OCI-LY1 (cell line): Measurements from ENCODE around the gene RBMS3.

Experiments used
- H2AFZ ChIP-seq: fragments of 200-600 bp; sonication (generic), shearing (Covaris generic); 2 replicates; pipeline ENCODE4 v1.6.0; 2014; ENCODE audit warnings: antibody characterized with exemption, mild to moderate bottlenecking, low read length
- H3F3A ChIP-seq: fragments of 200-600 bp; sonication (generic), shearing (Covaris generic); 2 replicates; pipeline ENCODE4 v1.6.0; 2014; ENCODE audit warnings: mild to moderate bottlenecking, antibody characterized with exemption, low read length, moderate library complexity; ENCODE audit not compliant: insufficient read depth
- H3K27ac ChIP-seq: fragments of 200-600 bp; sonication (generic); 2 replicates; pipeline ENCODE4 v1.5.1; 2014; ENCODE audit warnings: low read length, mixed run types, mild to moderate bottlenecking, low read depth; ENCODE audit not compliant: poor library complexity, severe bottlenecking
- H3K27me3 ChIP-seq: fragments of 200-600 bp; sonication (generic); 2 replicates; pipeline ENCODE4 v1.6.0; 2014; ENCODE audit warnings: antibody characterized with exemption, mild to moderate bottlenecking, low read length, moderate library complexity; ENCODE audit not compliant: insufficient read depth
- H3K36me3 ChIP-seq: fragments of 200-600 bp; sonication (generic); 2 replicates; pipeline ENCODE4 v1.6.1; 2014; ENCODE audit warnings: mild to moderate bottlenecking, antibody characterized with exemption, low read length, moderate library complexity, mixed read lengths; ENCODE audit not compliant: insufficient read depth
- H3K4me1 ChIP-seq: fragments of 200-600 bp; sonication (generic); 2 replicates; pipeline ENCODE4 v1.5.1; 2014; ENCODE audit warnings: mild to moderate bottlenecking, low read length, moderate library complexity; ENCODE audit not compliant: insufficient read depth, severe bottlenecking
- H3K4me2 ChIP-seq: fragments of 200-600 bp; sonication (generic), shearing (Covaris generic); 2 replicates; pipeline ENCODE4 v1.6.1; 2014; ENCODE audit warnings: low read length
- H3K4me3 ChIP-seq: fragments of 200-600 bp; sonication (generic); 2 replicates; pipeline ENCODE4 v1.5.1; 2014; ENCODE audit warnings: low read length, low read depth, mild to moderate bottlenecking, mixed read lengths; ENCODE audit not compliant: poor library complexity, severe bottlenecking
- H3K79me2 ChIP-seq: fragments of 200-600 bp; shearing (Covaris generic); 2 replicates; pipeline ENCODE4 v1.6.1; 2016; ENCODE audit warnings: mixed run types, low read length, mixed read lengths; ENCODE audit not compliant: insufficient read depth
- H3K9ac ChIP-seq: fragments of 200-600 bp; sonication (generic), shearing (Covaris generic); 2 replicates; pipeline ENCODE4 v1.6.1; 2014; ENCODE audit warnings: mild to moderate bottlenecking, low read length, mixed read lengths
- H3K9me2 ChIP-seq: fragments of 200-600 bp; sonication (generic), shearing (Covaris generic); 2 replicates; pipeline ENCODE4 v1.6.1; 2014; ENCODE audit warnings: low read depth, mild to moderate bottlenecking, low read length, mixed read lengths
- H3K9me3 ChIP-seq: fragments of 200-600 bp; shearing (Covaris generic); 2 replicates; pipeline ENCODE4 v1.6.1; 2014; ENCODE audit warnings: low read length, mixed read lengths
- H4K20me1 ChIP-seq: fragments of 200-600 bp; sonication (generic), shearing (Covaris generic); 2 replicates; pipeline ENCODE4 v1.6.0; 2016; ENCODE audit warnings: mild to moderate bottlenecking, low read length; ENCODE audit not compliant: insufficient read depth
- CTCF ChIP-seq: fragments of 200-600 bp; sonication (generic), shearing (Covaris generic); IDR thresholded peaks from 2 replicates; pipeline ENCODE4 v1.5.1; 2017; ENCODE audit warnings: mild to moderate bottlenecking, antibody characterized with exemption, low read length, moderate library complexity, mixed read lengths
- EZH2 ChIP-seq: fragments of 200-600 bp; sonication (generic), shearing (Covaris generic); IDR thresholded peaks from 2 replicates; pipeline ENCODE4 v1.8.0; 2017; ENCODE audit warnings: borderline replicate concordance, mixed run types, mild to moderate bottlenecking, antibody characterized with exemption, low read length, moderate library complexity, mixed read lengths

RBMS3 gene

DNA sequence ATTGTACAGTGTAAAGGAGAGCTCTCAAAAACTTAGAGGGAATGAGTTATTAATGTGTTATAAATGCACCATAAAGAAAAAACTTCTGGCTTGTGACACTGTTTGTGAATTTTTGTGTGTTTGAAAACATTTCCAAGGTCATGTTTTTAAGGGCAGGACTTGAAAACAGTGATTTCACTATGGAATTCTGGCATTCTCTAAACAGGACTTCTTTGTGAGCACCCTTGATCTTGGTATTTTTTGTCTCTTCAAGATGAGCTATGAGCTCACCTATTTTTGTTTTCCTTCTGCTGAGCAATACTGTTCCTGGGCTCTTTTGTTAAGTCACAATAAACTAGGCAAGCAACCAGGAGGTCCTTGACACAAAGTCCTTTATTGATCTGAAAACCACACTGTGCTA lies 284.4 kb downstream of the RBMS3 start:
- Histone ChIP-seq H3K4me1 (peaks cover 26% of the 10 kb centered on the region), H3K27me3 (no peaks in the 10 kb centered on the region)

DNA sequence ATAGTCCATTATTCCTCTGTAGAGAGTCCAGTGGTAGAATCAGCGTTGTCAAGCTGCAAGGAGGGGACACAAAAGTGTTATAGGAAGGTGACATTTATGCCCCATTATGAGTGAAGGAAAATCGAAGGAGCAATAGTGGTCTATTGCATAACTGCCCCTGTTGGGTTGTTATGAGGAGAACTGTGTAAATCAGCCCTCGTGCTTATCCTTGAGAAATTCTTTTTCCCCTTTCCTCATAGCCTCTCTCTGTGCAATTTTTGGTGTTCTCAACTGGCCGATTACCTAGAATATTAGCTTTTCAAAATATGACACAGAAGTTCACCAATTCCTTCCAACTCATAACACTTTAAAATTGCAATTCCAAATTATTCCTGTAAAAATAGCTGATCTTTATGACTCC lies 286.6 kb downstream of the RBMS3 start:
- Histone ChIP-seq H3K4me3 (no peak overlapping the region), H3K4me1 (peaks cover 23% of the 10 kb centered on the region), H3K79me2 (no peaks in the 10 kb centered on the region), H3F3A (no peaks in the 10 kb centered on the region), H3K36me3 (no peaks in the 10 kb centered on the region), H3K27ac (no peak overlapping the region), H3K9me3 (peaks cover 5% of the 10 kb centered on the region; the same call in 1 of the 2 replicates), H4K20me1 (no peaks in the 10 kb centered on the region), H3K9me2 (no peaks in the 10 kb centered on the region), H3K27me3 (no peaks in the 10 kb centered on the region), H2AFZ (no peak overlapping the region), H3K4me2 (no peak overlapping the region), H3K9ac (no peak overlapping the region)
- TF ChIP-seq EZH2 (no peak), CTCF (no peak)

More for the DNA sequence above, 284.4 kb downstream of the RBMS3 start:
- H3K9me3 ChIP-seq: no peaks in the 10 kb centered on the region
- H3K36me3 ChIP-seq: no peaks in the 10 kb centered on the region
- H3K27ac ChIP-seq: no peak overlapping the region
- no peaks in the 10 kb centered on the region for H3K79me2 ChIP-seq
- H3K4me2 ChIP-seq: no peak overlapping the region
- no peak overlapping the region for H2AFZ ChIP-seq
- no peak overlapping the region for H3K9ac ChIP-seq
- no peaks in the 10 kb centered on the region for H3F3A ChIP-seq
- H3K9me2 ChIP-seq: no peaks in the 10 kb centered on the region
- H4K20me1 ChIP-seq: no peaks in the 10 kb centered on the region
- no peak overlapping the region for H3K4me3 ChIP-seq
- TF ChIP-seq EZH2: no peak
- no peak for TF ChIP-seq CTCF

DNA sequence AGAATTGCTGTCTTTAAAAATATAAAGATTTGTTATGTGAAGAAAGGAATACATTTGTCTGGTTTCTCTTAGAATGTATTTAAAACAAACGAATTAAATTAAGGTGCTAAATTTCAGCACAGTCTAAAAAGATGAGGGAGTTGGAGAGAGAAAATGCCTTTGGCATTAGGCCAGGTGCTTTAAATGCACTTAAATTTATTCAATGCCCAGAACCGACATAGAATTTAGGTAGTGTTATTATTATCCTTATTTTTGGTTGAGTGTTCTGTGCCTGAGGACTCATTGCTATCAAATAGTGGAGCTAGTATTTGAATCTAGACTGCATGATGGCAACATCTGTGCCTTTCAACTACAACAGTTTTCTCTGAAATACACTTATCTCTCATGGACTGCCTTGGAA lies 287.5 kb downstream of the RBMS3 start:
- no peaks in the 10 kb centered on the region for H3K27me3 ChIP-seq
- H2AFZ ChIP-seq: no peak overlapping the region
- no peak overlapping the region for H3K4me3 ChIP-seq
- H3K9me2 ChIP-seq: no peaks in the 10 kb centered on the region
- no peaks in the 10 kb centered on the region for H3K79me2 ChIP-seq
- TF ChIP-seq CTCF (no peak), EZH2 (no peak)
- no peak overlapping the region for H3K9ac ChIP-seq
- H3K4me2 ChIP-seq: no peak overlapping the region
- no peaks in the 10 kb centered on the region for H3K36me3 ChIP-seq
- H3F3A ChIP-seq: no peaks in the 10 kb centered on the region
- H3K4me1 ChIP-seq: peaks cover 23% of the 10 kb centered on the region
- H3K9me3 ChIP-seq: peaks cover 5% of the 10 kb centered on the region; the same call in 1 of the 2 replicates
- H4K20me1 ChIP-seq: no peaks in the 10 kb centered on the region
- no peak overlapping the region for H3K27ac ChIP-seq
